IPS DF 6.9 (cell line): Measurements from ENCODE around the gene G3BP1.

ENCODE experiments used
- DNase-seq: peaks from one replicate; pipeline ENCODE4 v3.0.0-alpha.2; 2013; ENCODE audit warnings: low read depth, low spot score
- H3K27ac ChIP-seq: one replicate; pipeline ENCODE4 v1.5.1; 2013; ENCODE audit warnings: low read length, control low read depth
- H3K27me3 ChIP-seq: 2 replicates; pipeline ENCODE4 v1.6.1; 2013; ENCODE audit warnings: mild to moderate bottlenecking, low read length; ENCODE audit not compliant: control insufficient read depth, insufficient read depth
- H3K36me3 ChIP-seq: 2 replicates; pipeline ENCODE4 v1.6.1; 2013; ENCODE audit warnings: low read length; ENCODE audit not compliant: control insufficient read depth, insufficient read depth
- H3K4me1 ChIP-seq: 2 replicates; pipeline ENCODE4 v1.6.1; 2013; ENCODE audit warnings: low read length; ENCODE audit not compliant: control insufficient read depth, insufficient read depth
- H3K4me3 ChIP-seq: 2 replicates; pipeline ENCODE4 v1.5.1; 2013; ENCODE audit warnings: mild to moderate bottlenecking, low read length
- H3K9me3 ChIP-seq: 2 replicates; pipeline ENCODE4 v1.6.1; 2013; ENCODE audit warnings: low read length, inconsistent platforms; ENCODE audit not compliant: control insufficient read depth, insufficient read depth
- WGBS: extraction: QIAGEN DNeasy Blood & Tissue Kit; methylation state at CpG from one replicate; pipeline ENCODE4 v1.1.7; 2013; ENCODE audit warnings: mixed read lengths, missing lambda C conversion rate; ENCODE audit not compliant: insufficient read length, insufficient coverage; 5-methylcytosine and 5-hydroxymethylcytosine counted together

The G3BP1 gene

GRCh38 chr5:151793358-151793757, 21.6 kb downstream of the G3BP1 start:
- DNase-seq = no peak
- Histone ChIP-seq H3K4me1 (no peaks in the 10 kb centered on the region), H3K36me3 (peaks cover 22% of the 10 kb centered on the region; the same call in 1 of the 2 replicates), H3K27ac (no peak overlapping the region), H3K4me3 (no peak overlapping the region), H3K9me3 (no peaks in the 10 kb centered on the region), H3K27me3 (no peaks in the 10 kb centered on the region)
- no CpG with 5 or more reads among the region's 3 CpGs for WGBS

- peaks cover 29% of the 10 kb centered on the region; the same call in 1 of the 2 replicates for H3K36me3 ChIP-seq
- H3K4me3 ChIP-seq = no peak overlapping the region
- H3K27me3 ChIP-seq = no peaks in the 10 kb centered on the region
- no CpG with 5 or more reads among the region's 1 CpG for WGBS
- no peak for DNase-seq
- no peaks in the 10 kb centered on the region for H3K9me3 ChIP-seq
- no peaks in the 10 kb centered on the region for H3K4me1 ChIP-seq
- H3K27ac ChIP-seq = no peak overlapping the region
Observed at GRCh38 chr5:151795426-151795825, 23.7 kb downstream of the G3BP1 start.

GRCh38 chr5:151798674-151799073, 26.9 kb downstream of the G3BP1 start:
- Histone ChIP-seq H3K4me3 (no peak overlapping the region), H3K9me3 (no peaks in the 10 kb centered on the region), H3K27me3 (no peaks in the 10 kb centered on the region), H3K4me1 (no peaks in the 10 kb centered on the region), H3K27ac (no peak overlapping the region), H3K36me3 (peaks cover 32% of the 10 kb centered on the region; the same call in 1 of the 2 replicates)
- no CpG with 5 or more reads among the region's 3 CpGs for WGBS
- DNase-seq = no peak

DNA sequence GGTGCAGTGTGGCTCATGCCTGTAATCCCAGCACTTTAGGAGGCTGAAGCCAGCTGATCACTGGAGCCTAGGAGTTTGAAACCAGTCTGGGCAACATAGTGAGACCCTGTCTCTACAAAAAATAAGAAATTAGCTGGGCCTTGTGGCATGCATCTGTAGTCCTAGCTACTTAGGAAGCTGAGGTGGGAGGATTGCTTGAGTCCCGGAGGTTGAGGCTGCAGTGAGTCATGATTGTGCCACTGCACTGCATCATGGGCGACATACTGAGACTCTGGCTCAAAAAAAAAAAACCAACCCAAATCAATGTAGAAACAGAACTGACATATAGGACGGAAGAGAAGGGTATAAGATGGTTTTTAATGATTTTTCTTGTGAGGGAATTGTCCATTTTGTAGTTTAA, 27.7 kb downstream of the G3BP1 start:
- 100% methylated on average over 1 of the region's 3 CpGs for WGBS
- no peaks in the 10 kb centered on the region for H3K9me3 ChIP-seq
- no peaks in the 10 kb centered on the region for H3K4me1 ChIP-seq
- DNase-seq = no peak
- no peak overlapping the region for H3K27ac ChIP-seq
- peaks cover 34% of the 10 kb centered on the region; the same call in 1 of the 2 replicates for H3K36me3 ChIP-seq
- no peaks in the 10 kb centered on the region for H3K27me3 ChIP-seq
- H3K4me3 ChIP-seq = no peak overlapping the region

- H3K4me1 ChIP-seq = no peaks in the 10 kb centered on the region
- no peak overlapping the region for H3K27ac ChIP-seq
- no peak for DNase-seq
- no peaks in the 10 kb centered on the region for H3K9me3 ChIP-seq
- H3K36me3 ChIP-seq = peaks cover 34% of the 10 kb centered on the region; the same call in 1 of the 2 replicates
- H3K4me3 ChIP-seq = no peak overlapping the region
- WGBS = no CpG with 5 or more reads among the region's 2 CpGs
- no peaks in the 10 kb centered on the region for H3K27me3 ChIP-seq
Observed at GRCh38 chr5:151800532-151800931, 28.8 kb downstream of the G3BP1 start.

DNA sequence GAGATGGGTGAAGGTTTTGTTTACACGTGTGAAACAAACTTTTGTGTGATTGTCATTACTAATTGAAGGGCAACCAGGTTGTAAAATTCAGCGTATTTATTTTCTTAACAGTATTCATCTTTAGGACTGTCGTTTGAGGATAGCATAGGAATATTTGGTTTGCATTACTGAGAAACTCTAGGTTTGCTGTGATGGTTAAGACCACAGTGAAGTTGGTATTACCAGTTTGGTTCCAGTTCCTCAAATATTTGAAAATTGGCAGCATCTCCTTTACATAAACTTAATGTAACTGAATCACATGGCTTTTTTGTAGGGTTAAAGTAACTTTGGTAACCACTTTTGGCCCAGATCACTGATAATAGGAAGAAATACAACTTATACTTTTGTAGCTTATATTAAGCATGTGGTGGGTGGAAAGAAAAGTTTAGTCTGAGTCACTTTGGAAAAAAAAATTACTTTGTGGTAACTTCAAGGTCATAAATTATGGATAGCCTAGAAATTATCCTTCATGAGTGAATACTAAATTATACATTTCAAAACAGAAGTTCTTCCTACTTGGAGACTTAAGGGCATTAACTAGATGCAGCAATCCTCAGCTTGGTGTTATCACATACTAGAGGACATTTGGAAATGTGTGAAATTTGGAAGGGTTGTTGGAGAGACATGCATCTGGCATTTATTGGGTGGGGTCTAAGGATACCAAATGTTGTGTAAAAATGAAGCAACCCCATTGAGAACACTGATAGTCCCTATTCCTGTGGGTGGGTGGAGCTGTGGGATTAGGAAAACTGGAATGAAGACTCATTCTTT, 33.9 kb downstream of the G3BP1 start:
- H3K36me3 ChIP-seq = peaks cover 18% of the 10 kb centered on the region; the same call in 1 of the 2 replicates
- no peak for DNase-seq
- no peaks in the 10 kb centered on the region for H3K4me1 ChIP-seq
- H3K27me3 ChIP-seq = no peaks in the 10 kb centered on the region
- no CpG with 5 or more reads among the region's 3 CpGs for WGBS
- H3K27ac ChIP-seq = no peak overlapping the region
- no peaks in the 10 kb centered on the region for H3K9me3 ChIP-seq
- H3K4me3 ChIP-seq = no peak overlapping the region

GRCh38 chr5:151808451-151809169, 36.9 kb downstream of the G3BP1 start:
- no peaks in the 10 kb centered on the region for H3K27me3 ChIP-seq
- H3K27ac ChIP-seq = no peak overlapping the region
- WGBS = no CpG with 5 or more reads among the region's 4 CpGs
- H3K9me3 ChIP-seq = no peaks in the 10 kb centered on the region
- no peaks in the 10 kb centered on the region for H3K4me1 ChIP-seq
- H3K4me3 ChIP-seq = no peak overlapping the region
- DNase-seq = no peak
- H3K36me3 ChIP-seq = peaks cover 11% of the 10 kb centered on the region; the same call in 1 of the 2 replicates

DNA sequence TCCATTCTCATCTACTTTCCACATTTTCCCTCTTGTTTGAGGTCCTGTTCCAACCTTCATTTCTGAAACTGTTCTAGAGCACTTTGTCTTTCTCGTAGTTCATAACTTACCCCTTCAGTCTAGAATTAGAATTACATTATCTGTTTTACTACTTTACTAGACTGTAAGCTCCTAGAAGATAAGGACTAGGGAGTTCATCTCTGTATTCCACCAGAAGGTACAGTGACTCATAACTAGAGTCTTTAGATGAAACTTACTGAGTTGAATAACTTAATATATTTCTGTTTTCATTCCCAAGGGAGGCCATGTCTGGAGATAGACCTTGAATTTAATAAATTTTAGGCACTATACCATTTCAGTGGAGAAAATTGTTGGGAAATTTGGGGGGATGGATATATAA, 38.7 kb downstream of the G3BP1 start:
- WGBS = no CpG with 5 or more reads among the region's 1 CpG
- H3K4me1 ChIP-seq = no peaks in the 10 kb centered on the region
- H3K27me3 ChIP-seq = no peaks in the 10 kb centered on the region
- peaks cover 4% of the 10 kb centered on the region; the same call in 1 of the 2 replicates for H3K36me3 ChIP-seq
- no peak overlapping the region for H3K27ac ChIP-seq
- H3K9me3 ChIP-seq = no peaks in the 10 kb centered on the region
- DNase-seq = no peak
- no peak overlapping the region for H3K4me3 ChIP-seq

- H3K27ac ChIP-seq = no peak overlapping the region
- DNase-seq = no peak
- H3K9me3 ChIP-seq = no peaks in the 10 kb centered on the region
- no CpG with 5 or more reads among the region's 1 CpG for WGBS
- H3K4me3 ChIP-seq = no peak overlapping the region
- no peaks in the 10 kb centered on the region for H3K27me3 ChIP-seq
- peaks cover 4% of the 10 kb centered on the region; the same call in 1 of the 2 replicates for H3K36me3 ChIP-seq
- H3K4me1 ChIP-seq = no peaks in the 10 kb centered on the region
Observed at GRCh38 chr5:151810897-151811296, 39.1 kb downstream of the G3BP1 start.

DNA sequence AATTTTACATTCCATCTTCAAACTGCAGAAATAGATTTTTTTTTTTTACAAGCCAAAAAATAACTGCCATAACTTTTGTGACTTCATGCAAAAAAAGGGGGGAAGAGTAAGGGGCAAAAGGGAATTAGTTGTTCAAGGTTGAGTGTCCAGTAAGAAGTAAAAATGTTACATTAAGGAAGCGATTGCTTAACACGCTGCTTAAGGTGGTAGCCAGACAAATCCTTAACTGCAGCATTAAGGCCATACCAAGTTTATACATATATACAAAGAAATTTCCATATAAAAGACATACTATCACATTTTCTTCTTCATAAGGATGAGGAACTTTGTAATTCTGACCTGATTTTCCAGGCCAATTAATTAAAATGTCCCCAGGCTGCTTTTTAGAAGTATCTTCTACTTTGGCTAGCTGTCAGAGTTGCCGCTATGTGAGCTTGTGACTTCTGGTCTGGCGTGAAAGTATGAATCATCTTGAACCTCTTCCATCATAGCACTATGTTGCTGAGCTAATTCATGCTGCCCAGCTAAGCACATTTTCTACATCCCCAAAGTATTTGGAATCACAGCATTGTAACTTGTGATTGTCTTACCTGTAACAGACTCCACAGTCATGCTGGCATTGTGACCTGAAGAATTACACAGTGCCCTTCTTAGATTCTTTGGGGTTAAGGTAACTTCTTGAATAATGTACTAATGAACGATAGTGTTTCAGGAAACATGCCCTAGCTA, 40.0 kb downstream of the G3BP1 start:
- DNase-seq = no peak
- Histone ChIP-seq H3K36me3 (peaks cover 4% of the 10 kb centered on the region; the same call in 1 of the 2 replicates), H3K4me1 (no peaks in the 10 kb centered on the region), H3K27me3 (no peaks in the 10 kb centered on the region), H3K4me3 (no peak overlapping the region), H3K9me3 (no peaks in the 10 kb centered on the region), H3K27ac (no peak overlapping the region)
- no CpG with 5 or more reads among the region's 5 CpGs for WGBS
